Erythroblast (primary cell): ENCODE results near the gene LIF.
"Not testable (repeated sequence)": the region's sequence is repeated elsewhere in the genome, so short reads cannot be mapped to it uniquely, and the experiment has no call there.

ENCODE experiments used
- DNase-seq, 2 experiments: peaks; one replicate each; lab custom pipeline; 2025; lab: John Stamatoyannopoulos, UW
- GATA1 ChIP-seq: IDR thresholded peaks from 2 replicates; pipeline ENCODE4 v1.6.1; 2011; ENCODE audit warnings: low read depth, mild to moderate bottlenecking, control low read depth, low read length, moderate library complexity
- POLR2A ChIP-seq: IDR thresholded peaks from 2 replicates; pipeline ENCODE4 v1.6.1; 2011; ENCODE audit warnings: mild to moderate bottlenecking, low read length

LIF gene

GRCh38 chr22:30239488-30240405 lies 6.8 kb downstream of the LIF start:
- TF ChIP-seq GATA1, result no peak
- TF ChIP-seq POLR2A, result peak; percentile 16
- no peak for DNase-seq

DNA sequence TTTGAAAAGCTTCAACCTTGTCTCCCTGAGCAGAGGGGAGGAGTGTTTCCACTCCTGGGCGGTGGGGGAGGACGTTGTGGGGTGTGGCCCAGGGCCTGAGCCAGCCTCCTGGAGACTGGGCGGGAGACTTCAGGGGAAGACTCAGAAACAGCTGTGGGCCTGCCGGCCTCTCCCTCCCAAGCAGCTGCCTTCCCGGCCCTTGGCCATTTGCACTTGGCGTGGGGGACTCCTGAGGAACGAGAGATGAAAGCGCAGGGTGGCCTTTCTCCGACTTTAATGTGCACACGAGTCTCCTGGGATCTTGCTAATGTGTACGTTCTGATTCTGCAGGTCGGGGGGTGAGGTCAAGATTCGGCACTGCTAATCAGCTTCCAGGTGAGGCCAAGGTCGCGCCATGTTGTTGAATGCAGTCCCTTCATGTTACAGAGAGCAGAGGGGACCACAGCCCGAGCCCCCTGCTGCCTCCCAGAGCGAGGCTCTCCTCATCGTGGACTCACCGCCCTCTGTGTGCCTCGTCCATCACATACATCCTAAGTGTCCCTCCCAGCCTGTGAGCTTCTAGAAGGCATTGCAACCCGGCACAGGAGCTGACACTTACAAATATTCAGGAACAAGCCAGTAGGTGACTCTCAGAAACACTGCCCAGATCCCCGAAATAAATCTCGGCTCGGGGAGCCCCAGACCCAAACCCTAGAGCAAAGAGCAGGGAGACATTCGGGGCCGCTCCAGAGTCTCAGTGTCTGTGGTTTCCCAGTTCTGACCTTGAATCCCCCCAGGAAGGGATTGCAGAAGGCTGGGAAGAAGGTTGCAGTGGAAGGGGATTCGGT lies 7.7 kb downstream of the LIF start:
- peak; percentile 31 to 50 for DNase-seq
- TF ChIP-seq POLR2A (no peak), GATA1 (no peak)

GRCh38 chr22:30238136-30238535 lies 8.4 kb downstream of the LIF start:
- DNase-seq, result no peak
- no peak for TF ChIP-seq GATA1
- TF ChIP-seq POLR2A, result no peak

GRCh38 chr22:30236875-30237274 lies 9.7 kb downstream of the LIF start:
- TF ChIP-seq GATA1, result no peak
- TF ChIP-seq POLR2A, result no peak
- no peak for DNase-seq

- TF ChIP-seq GATA1 (no peak), POLR2A (no peak)
- no peak for DNase-seq
Measured at GRCh38 chr22:30235687-30236170, 10.8 kb downstream of the LIF start.

- TF ChIP-seq POLR2A, result no peak
- no peak for TF ChIP-seq GATA1
- no peak for DNase-seq
Measured at GRCh38 chr22:30234786-30235470, 11.6 kb downstream of the LIF start.

- not testable (repeated sequence) for DNase-seq
Measured at GRCh38 chr22:30234325-30234724, 12.2 kb downstream of the LIF start.

DNA sequence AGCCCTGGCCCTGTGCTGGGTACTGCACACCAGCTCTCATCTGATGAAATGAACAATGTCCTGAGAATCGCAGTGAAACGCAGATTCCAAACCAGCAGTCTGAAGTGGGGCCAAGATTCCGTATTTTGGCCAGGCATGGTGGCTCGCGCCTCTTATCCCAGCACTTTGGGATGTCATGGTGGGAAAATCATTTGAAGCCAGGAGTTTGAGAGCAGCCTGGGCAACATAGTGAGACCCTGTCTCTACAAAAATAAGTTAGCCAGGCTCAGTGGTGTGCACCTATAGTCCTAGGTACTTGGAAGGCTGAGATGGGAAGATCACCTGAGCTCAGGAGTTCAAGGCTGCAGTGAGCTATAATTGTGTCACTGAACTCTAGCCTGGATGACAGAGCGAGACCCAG lies 13.0 kb downstream of the LIF start:
- TF ChIP-seq GATA1, result no peak
- no peak for TF ChIP-seq POLR2A
- DNase-seq, result no peak

DNA sequence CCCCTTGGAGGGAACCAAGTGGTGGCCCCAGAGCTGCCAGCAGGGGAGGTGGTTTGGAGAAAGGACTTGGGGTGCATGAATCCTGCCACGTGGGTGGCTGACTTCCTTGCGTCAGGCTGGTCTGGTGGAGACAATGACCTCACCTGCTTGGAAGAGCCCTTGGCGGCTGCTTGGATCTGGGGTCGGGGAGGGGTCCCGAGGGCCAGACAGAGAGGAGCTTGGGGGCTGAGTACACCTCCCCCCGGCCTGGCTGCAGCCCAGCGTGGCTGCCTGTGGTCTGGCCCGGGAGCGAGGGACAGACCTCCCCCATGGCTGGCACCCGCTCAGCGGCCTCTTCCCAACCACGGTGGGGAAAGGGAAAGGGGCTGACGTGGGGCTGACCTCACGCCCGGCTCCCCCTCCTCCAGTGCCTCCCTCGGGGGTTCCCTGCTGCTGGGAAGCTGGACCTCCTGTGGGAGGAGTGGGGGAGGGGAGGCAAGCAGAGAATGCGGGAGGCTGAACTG lies 13.8 kb downstream of the LIF start:
- no peak for DNase-seq
- TF ChIP-seq GATA1 (no peak), POLR2A (no peak)

- TF ChIP-seq POLR2A (no peak), GATA1 (no peak)
- no peak for DNase-seq
Measured at GRCh38 chr22:30230787-30231461, 15.6 kb downstream of the LIF start.

GRCh38 chr22:30230330-30230729 lies 16.2 kb downstream of the LIF start:
- no peak for DNase-seq
- TF ChIP-seq GATA1 (no peak), POLR2A (no peak)

DNA sequence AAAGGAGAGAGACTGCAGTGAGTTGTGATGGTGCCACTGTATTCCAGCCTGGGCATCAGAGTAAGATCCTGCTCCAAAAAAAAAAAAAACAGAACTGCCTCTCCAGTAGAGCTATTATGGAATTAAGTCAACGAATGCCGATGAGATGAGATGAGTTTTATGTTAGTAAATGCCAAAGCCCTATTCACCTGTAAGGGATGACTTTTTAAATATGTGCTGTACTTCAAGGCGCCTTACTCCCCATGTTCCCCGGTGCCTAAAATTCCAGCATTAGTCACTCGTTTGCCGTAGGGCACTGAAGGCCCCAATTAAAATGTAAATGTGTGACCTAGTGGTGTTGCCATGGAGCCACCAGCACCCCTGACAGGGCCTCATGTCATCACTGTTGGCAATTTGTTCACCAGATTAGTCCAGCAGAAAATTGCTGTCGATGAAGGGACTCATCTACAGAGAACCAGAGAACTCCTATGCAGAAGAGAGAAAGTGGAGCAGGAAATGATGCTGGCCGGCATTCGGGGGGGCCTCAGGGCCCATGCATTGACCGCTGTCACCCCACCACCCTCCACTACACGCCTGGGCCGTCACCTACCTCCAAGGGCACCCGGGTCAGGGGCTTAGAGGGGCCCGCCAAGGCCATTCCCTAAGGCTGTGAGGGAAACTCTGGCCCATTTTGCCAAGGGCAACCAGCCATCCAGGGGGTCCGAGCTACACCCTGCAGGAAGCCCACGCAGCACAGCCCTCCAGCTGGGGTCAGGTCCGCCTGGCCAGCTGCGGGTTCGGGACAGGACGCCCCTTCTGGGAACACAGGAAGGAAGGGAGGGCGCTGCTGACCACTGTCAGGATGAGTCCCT lies 17.8 kb downstream of the LIF start:
- no peak for DNase-seq
- no peak for TF ChIP-seq GATA1
- no peak for TF ChIP-seq POLR2A
